Kidney (tissue), 14 donors: Measurements from ENCODE around the gene FAXC. TPM values are rescaled to one million over a fixed set of nuclear protein-coding genes. Genes with fewer than 3 reads are reported as not detected.

ENCODE experiments used
- DNase-seq, 5 donors: peaks; one replicate each; pipeline ENCODE4 v3.0.0-alpha.2; 2013 to 2020
- FAIRE-seq: peaks from 2 replicates; lab custom pipeline; 2012; peaks lifted over from hg19 to GRCh38; lab: Jason Lieb, UNC
- H3K27ac ChIP-seq, 2 donors: one replicate each; pipeline ENCODE4 v1.7.0; 2013; ENCODE audit warnings: low read depth in 2 of 2, low read length in 2 of 2, inconsistent platforms in 1 of 2
- H3K27me3 ChIP-seq: one replicate; pipeline ENCODE4 v1.7.1; 2013; ENCODE audit warnings: low read length, inconsistent platforms; ENCODE audit not compliant: control insufficient read depth, insufficient read depth
- H3K36me3 ChIP-seq, 3 donors: one replicate each; pipeline versions ENCODE4 v1.7.0 to v1.7.1; 2013; ENCODE audit warnings: low read length in 3 of 3, control low read depth in 1 of 3, inconsistent platforms in 1 of 3; ENCODE audit not compliant: insufficient read depth in 3 of 3, control insufficient read depth in 2 of 3
- H3K4me1 ChIP-seq, 3 donors: one replicate each; pipeline versions ENCODE4 v1.7.0 to v1.7.1; 2013; ENCODE audit warnings: low read length in 3 of 3, inconsistent platforms in 1 of 3, low read depth in 1 of 3; ENCODE audit not compliant: control insufficient read depth in 2 of 3, insufficient read depth in 2 of 3
- H3K4me3 ChIP-seq, 3 donors: one replicate each; pipeline versions ENCODE4 v1.7.0 to v1.8.1; 2013; ENCODE audit warnings: low read length in 3 of 3, control low read depth in 1 of 3, inconsistent platforms in 1 of 3
- H3K9ac ChIP-seq, 3 donors: one replicate each; pipeline versions ENCODE4 v1.7.0 to v1.7.1; 2013; ENCODE audit warnings: low read length in 3 of 3, control low read depth in 1 of 3, inconsistent platforms in 1 of 3
- H3K9me3 ChIP-seq, 3 donors: one replicate each; pipeline versions ENCODE4 v1.7.0 to v1.7.1; 2013; ENCODE audit warnings: low read length in 3 of 3, control low read depth in 1 of 3, inconsistent platforms in 1 of 3; ENCODE audit not compliant: control insufficient read depth in 2 of 3, insufficient read depth in 1 of 3
- CTCF ChIP-seq: IDR thresholded peaks from 3 replicates; pipeline ENCODE4 v1.5.1; 2012; ENCODE audit warnings: mild to moderate bottlenecking, moderate library complexity, borderline replicate concordance; ENCODE audit not compliant: insufficient read depth; ENCODE audit errors: extremely low read depth
- intact Hi-C: fragments of 100-400 bp; cut with DNase I; formaldehyde crosslinking; loops from one replicate; pipeline ENCODE4 v1.11.1; 2022
- polyA plus RNA-seq: library from polyadenylated mRNA; stranded (reverse); fragments of 350-450 nt; fragmentation: Illumina TruSeq; extraction: RNeasy Lipid Tissue Mini Kit (QIAGEN cat#74804); gene quantifications from one replicate; pipeline ENCODE4 v1.2.3, GENCODE V29; 2014; ENCODE audit warnings: low read depth, low replicate concordance; ENCODE audit not compliant: insufficient read depth
- total RNA-seq: library from RNA; stranded (reverse); fragmentation: NEBNext Ultra II Directional; extraction: Animal tissue kit (Norgen Biotek cat#: 25700); gene quantifications from one replicate; pipeline ENCODE4 v1.2.1, GENCODE V29; 2021
- donor health status: control.
- donor health status: control.
- donor health status: control.
- donor health status: control.
- donor health status: control.
- donor health status: DM: yes; HTN: yes; CAD: no.
- donor health status: Normal renal cell carcinoma (clear cell type).

The FAXC gene
- total and polyA plus RNA-seq, 2 donors from 2014 or later: 1.4 to 3.3 TPM

DNA sequence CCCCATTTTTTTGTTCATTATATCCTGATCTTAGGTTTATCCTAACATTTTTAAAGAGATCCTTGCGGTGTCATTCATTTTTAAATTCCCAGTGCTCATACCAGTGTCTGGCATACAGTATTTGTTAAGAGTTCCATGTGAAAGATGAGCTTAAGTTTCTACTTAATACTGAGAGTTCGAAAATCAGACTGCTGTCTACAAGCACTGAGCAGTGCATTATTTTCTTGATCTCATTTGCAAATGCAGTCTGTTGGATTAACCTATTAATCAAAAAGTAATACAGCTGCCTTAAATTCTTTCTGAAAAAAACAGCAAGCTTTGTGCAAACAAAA, 43.9 kb upstream of the FAXC start:
- TF ChIP-seq CTCF: no peak
- no peak for FAIRE-seq
- peak overlapping the region; percentile 61 to 85 (median 85) for H3K4me3 ChIP-seq
- no peaks in the 10 kb centered on the region for H3K4me1 ChIP-seq
- H3K9me3 ChIP-seq: no peaks in the 10 kb centered on the region
- peak overlapping the region; percentile 31 to 89 (median 80) for H3K9ac ChIP-seq
- intact Hi-C loops: no loop called here
- no peak for DNase-seq
- peaks cover 0 to 2% (median 0%) of the 10 kb centered on the region in 3 donors for H3K36me3 ChIP-seq
- no peaks in the 10 kb centered on the region for H3K27me3 ChIP-seq
- no peak overlapping the region for H3K27ac ChIP-seq

GRCh38 chr6:99390896-99391295, 41.4 kb upstream of the FAXC start:
- H3K27me3 ChIP-seq: no peaks in the 10 kb centered on the region
- DNase-seq (no peak), FAIRE-seq (no peak)
- no peak for TF ChIP-seq CTCF
- no peaks in the 10 kb centered on the region for H3K9me3 ChIP-seq
- no peaks in the 10 kb centered on the region for H3K36me3 ChIP-seq
- intact Hi-C loops: no loop called here
- no peak overlapping the region for H3K9ac ChIP-seq
- H3K4me1 ChIP-seq: no peaks in the 10 kb centered on the region
- no peak overlapping the region for H3K27ac ChIP-seq
- no peak overlapping the region for H3K4me3 ChIP-seq

DNA sequence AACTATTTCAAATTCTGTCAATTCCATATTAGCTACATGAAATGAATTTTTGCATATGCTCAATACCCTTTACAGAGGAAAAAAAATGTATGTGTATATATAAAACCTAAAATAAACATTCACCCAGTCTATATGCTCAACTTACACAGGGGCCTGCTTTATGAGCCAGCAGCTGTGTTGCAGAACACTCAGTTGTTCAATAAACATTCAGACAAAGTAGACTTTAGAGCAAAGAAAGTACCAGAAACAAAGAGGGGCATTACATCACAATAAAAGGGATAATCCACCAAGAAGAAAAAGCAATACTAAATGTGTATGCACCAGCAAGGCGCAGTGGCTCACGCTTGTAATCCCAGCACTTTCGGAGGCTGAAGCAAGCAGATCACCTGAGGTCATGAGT, 35.0 kb upstream of the FAXC start:
- no peak for DNase-seq
- Histone ChIP-seq H3K27me3 (no peaks in the 10 kb centered on the region), H3K9me3 (no peaks in the 10 kb centered on the region), H3K27ac (no peak overlapping the region), H3K9ac (no peak overlapping the region), H3K36me3 (no peaks in the 10 kb centered on the region), H3K4me3 (no peak overlapping the region), H3K4me1 (no peaks in the 10 kb centered on the region)
- intact Hi-C loops: no loop called here
- no peak for FAIRE-seq
- TF ChIP-seq CTCF: no peak

GRCh38 chr6:99378636-99379035, 29.2 kb upstream of the FAXC start:
- intact Hi-C loops: no loop called here
- Histone ChIP-seq H3K4me3 (no peak overlapping the region), H3K27ac (no peak overlapping the region), H3K27me3 (no peaks in the 10 kb centered on the region), H3K9ac (no peak overlapping the region), H3K9me3 (no peaks in the 10 kb centered on the region), H3K4me1 (no peaks in the 10 kb centered on the region), H3K36me3 (peaks cover 0 to 2% (median 0%) of the 10 kb centered on the region in 3 donors)
- FAIRE-seq (no peak), DNase-seq (no peak)
- TF ChIP-seq CTCF: no peak
